Neural cell (in vitro differentiated cells): ENCODE data around the gene SPAG16.

Source experiments
- CTCF ChIP-seq: fragments of 450-650 bp; IDR thresholded peaks from 2 replicates; pipeline ENCODE4 v1.5.1; 2014; ENCODE audit warnings: antibody characterized with exemption, mild to moderate bottlenecking, moderate library complexity; ENCODE audit not compliant: poor library complexity, severe bottlenecking
- EZH2 ChIP-seq: fragments of 200-600, 300-800 bp; shearing (Covaris generic), sonication (generic); IDR thresholded peaks from 2 replicates; pipeline ENCODE4 v1.6.1; 2014; ENCODE audit warnings: antibody characterized with exemption, low read length, borderline replicate concordance, mild to moderate bottlenecking; ENCODE audit not compliant: insufficient read depth, poor library complexity, severe bottlenecking

DNA sequence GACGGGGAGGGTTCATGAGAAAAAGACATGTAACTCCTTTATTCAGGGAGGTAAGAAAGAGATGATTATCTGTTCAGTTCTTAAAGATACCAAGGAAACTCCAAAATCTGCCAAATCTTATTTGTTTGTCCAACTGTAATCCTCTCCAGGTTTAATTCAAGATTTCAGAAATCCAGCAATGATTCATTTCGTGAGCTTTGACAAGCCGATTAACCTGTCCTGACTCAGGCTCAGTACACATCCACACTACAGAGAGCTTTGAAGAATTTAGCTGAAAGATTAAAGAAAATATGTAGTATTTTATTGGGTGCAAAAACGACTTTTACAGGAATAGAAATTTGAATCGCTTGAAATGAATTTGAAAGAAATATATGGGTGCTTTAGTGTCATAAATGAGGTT lies 1.1 kb downstream of the SPAG16 start:
- no peak for TF ChIP-seq CTCF
- no peak for TF ChIP-seq EZH2
